GM12878 (cell line): ENCODE measurements around the gene CHMP2B.

ENCODE experiments used
- CTCF ChIP-seq, 3 experiments: IDR thresholded peaks in 2 of 3; conservative IDR thresholded peaks in 1 of 3; 2 replicates each; pipeline ENCODE4 v1.5.1; 2011; ENCODE audit warnings: low read depth in 3 of 3, low read length in 3 of 3, mild to moderate bottlenecking in 3 of 3, control low read depth in 2 of 3, moderate library complexity in 2 of 3, inconsistent platforms in 1 of 3, mixed read lengths in 1 of 3; ENCODE audit not compliant: control insufficient read depth in 2 of 3, insufficient read depth in 1 of 3; ENCODE audit errors: extremely low read depth in 1 of 3
- CUX1 ChIP-seq: IDR thresholded peaks from 2 replicates; pipeline ENCODE4 v1.6.1; 2012; ENCODE audit warnings: improper control_type of control experiment, low read depth, low read length; ENCODE audit not compliant: insufficient replicate concordance
- POLR2A ChIP-seq: IDR thresholded peaks from 2 replicates; pipeline ENCODE4 v1.6.1; 2011; ENCODE audit warnings: low read depth, mild to moderate bottlenecking, low read length

GRCh38 chr3:87287011-87287410, 59.9 kb downstream of the CHMP2B start:
- TF ChIP-seq POLR2A (no peak), CUX1 (no peak), CTCF (IDR thresholded peaks at IDR 0.05 in 2 of 3, conservative IDR thresholded peaks at IDR 0.05 in 1 of 3; ENCODE audit: control insufficient read depth in 2 of 3, extremely low read depth in 1 of 3, insufficient read depth in 1 of 3, low read depth in 3 of 3, low read length in 3 of 3) (no peak)
